Fibroblast of skin of right biceps (primary cell): Measurements from ENCODE around the gene DAGLB.
"Not testable (repeated sequence)": the region's sequence is repeated elsewhere in the genome, so short reads cannot be mapped to it uniquely, and the experiment has no call there.

Experiments used
- DNase-seq: peaks from one replicate; pipeline ENCODE4 v3.0.0-alpha.2; 2013

The DAGLB gene

GRCh38 chr7:6447581-6448199, at the start of gene DAGLB:
Gene DAGLB (minus strand): TSS chr7:6447954. CDS start chr7:6447842, 112 bp downstream.
- DNase-seq: peak; percentile 88

- DNase-seq: no peak
Measured at GRCh38 chr7:6497637-6497905, 49.8 kb upstream of the DAGLB start.

GRCh38 chr7:6496842-6497636, 49.3 kb upstream of the DAGLB start:
- DNase-seq: no peak

GRCh38 chr7:6495597-6496262, 48.0 kb upstream of the DAGLB start:
- DNase-seq: no peak

- DNase-seq: no peak
Measured at GRCh38 chr7:6494365-6494764, 46.6 kb upstream of the DAGLB start.

GRCh38 chr7:6491194-6491593, 43.4 kb upstream of the DAGLB start:
- no peak for DNase-seq

GRCh38 chr7:6489612-6490011, 41.9 kb upstream of the DAGLB start:
- no peak for DNase-seq

- no peak for DNase-seq
Measured at GRCh38 chr7:6487184-6487545, 39.4 kb upstream of the DAGLB start.

GRCh38 chr7:6486438-6487183, 38.9 kb upstream of the DAGLB start:
- no peak for DNase-seq

- no peak for DNase-seq
Measured at GRCh38 chr7:6482743-6483119, 35.0 kb upstream of the DAGLB start.

- DNase-seq: no peak
Measured at GRCh38 chr7:6482307-6482706, 34.6 kb upstream of the DAGLB start.

GRCh38 chr7:6481445-6481844, 33.7 kb upstream of the DAGLB start:
- DNase-seq: no peak

- no peak for DNase-seq
Measured at GRCh38 chr7:6480323-6480660, 32.5 kb upstream of the DAGLB start.

- DNase-seq: no peak
Measured at GRCh38 chr7:6479067-6479466, 31.3 kb upstream of the DAGLB start.

GRCh38 chr7:6478186-6478585, 30.4 kb upstream of the DAGLB start:
- no peak for DNase-seq

GRCh38 chr7:6477318-6477660, 29.5 kb upstream of the DAGLB start:
- DNase-seq: no peak

- no peak for DNase-seq
Measured at GRCh38 chr7:6476596-6477317, 29.0 kb upstream of the DAGLB start.

- no peak for DNase-seq
Measured at GRCh38 chr7:6475433-6476186, 27.9 kb upstream of the DAGLB start.

- DNase-seq: no peak
Measured at GRCh38 chr7:6465862-6466261, 18.1 kb upstream of the DAGLB start.

- not testable (repeated sequence) for DNase-seq
Measured at GRCh38 chr7:6463609-6464008, 15.9 kb upstream of the DAGLB start.

GRCh38 chr7:6461946-6462550, 14.3 kb upstream of the DAGLB start:
- peak; percentile 28 for DNase-seq

GRCh38 chr7:6460990-6461584, 13.3 kb upstream of the DAGLB start:
- no peak for DNase-seq
